Measurements from ENCODE around the gene PPP1R3A.

PPP1R3A gene

GRCh38 chr7:113875224-113875623, 43.6 kb downstream of the PPP1R3A start:
- no peak for DNase-seq

DNA sequence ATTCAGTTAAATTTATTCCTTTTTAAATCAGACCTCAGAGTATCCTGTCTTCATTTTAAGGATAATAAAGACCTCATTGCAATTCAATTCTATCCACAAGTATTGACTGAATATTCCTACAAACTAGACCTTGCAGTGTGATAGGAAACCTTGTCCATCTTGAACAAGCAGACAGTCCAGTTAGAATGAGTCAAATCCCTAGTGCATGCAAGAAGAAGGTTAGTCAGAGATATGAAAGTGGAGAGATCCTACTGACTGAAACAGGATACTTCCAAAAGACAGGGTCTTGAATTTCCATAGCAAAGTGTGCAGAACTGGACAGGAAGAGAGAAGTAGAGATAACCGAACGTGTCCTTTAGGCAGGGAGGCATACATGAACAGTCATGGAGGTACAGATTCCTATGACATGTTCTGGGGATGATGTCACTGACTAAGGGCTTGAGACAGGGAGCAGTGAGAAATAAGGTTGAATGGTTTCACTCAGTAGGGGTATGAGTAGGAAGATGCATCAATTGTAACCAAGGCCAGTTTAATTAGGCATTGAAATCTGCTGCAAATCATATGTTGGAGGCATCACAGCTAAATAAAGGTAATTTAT, 45.2 kb downstream of the PPP1R3A start:
- no peak for DNase-seq

GRCh38 chr7:113872981-113873380, 45.8 kb downstream of the PPP1R3A start:
- DNase-seq: no peak

- no peak for DNase-seq
Observed at GRCh38 chr7:113867325-113867724, 51.5 kb downstream of the PPP1R3A start.

DNA sequence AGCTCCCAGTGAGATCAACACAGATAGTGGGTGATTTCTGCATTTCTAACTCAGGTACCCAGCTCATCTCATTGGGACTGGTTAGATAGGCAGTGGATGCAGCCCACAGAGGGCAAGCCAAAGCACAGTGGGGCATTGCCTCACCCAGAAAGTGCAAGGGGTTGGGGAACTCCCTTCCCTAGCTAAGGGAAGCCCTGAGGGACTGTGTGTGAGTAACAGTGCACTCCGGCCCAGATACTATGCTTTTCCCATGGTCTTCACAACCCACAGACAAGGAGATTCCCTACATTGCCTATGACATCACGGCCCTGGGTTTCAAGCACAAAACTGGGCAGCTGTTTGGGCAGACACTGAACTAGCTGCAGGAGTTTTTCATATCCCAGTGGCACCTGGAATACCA, 62.8 kb downstream of the PPP1R3A start:
- DNase-seq: no peak

GRCh38 chr7:113840954-113841353, 77.9 kb downstream of the PPP1R3A start:
- no peak for DNase-seq

DNA sequence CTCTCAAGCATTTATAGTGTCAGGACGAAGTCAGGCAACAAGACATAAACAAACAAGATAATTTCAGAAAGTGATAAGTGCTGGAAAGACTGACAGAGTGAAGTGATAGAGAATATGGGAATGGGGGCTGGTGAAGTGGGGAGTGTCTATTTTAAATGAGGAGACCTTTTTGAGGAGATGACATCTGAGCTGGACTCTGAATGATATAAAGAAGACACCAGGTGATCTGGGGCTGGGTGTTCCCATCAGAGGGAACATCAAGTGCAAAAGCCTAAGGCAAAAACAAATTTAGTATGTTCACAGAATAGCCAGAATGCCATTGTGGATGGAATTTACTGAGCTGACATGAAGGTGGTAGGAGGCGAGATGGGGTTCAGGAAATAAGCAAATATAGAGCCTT, 83.4 kb downstream of the PPP1R3A start:
- no peak for DNase-seq

DNA sequence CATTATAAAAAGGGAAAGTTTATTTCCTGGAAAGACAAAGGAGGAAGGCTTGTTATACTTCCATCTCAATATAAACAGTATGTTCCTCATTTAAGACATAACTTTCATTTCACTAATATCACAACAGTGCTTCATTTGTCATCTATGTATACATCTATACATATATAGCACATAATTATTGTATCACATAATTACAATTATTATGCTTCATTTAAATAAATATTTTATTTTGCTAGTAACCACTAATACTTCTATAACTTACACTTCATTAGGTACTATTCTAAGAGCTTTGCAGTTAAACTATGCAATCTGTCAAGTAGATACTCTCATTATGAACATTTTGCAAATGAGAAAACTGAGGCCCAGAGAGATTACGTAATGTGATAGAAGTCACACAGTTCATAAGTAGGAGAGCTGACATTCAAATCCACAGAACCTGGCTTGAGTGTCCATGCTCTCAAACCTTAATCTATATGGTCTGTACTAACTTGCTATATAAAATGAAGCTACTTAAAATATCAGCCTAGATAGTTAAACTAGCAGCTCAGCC, 86.5 kb downstream of the PPP1R3A start:
- no peak for DNase-seq

GRCh38 chr7:113831556-113831955, 87.3 kb downstream of the PPP1R3A start:
- DNase-seq: no peak

DNA sequence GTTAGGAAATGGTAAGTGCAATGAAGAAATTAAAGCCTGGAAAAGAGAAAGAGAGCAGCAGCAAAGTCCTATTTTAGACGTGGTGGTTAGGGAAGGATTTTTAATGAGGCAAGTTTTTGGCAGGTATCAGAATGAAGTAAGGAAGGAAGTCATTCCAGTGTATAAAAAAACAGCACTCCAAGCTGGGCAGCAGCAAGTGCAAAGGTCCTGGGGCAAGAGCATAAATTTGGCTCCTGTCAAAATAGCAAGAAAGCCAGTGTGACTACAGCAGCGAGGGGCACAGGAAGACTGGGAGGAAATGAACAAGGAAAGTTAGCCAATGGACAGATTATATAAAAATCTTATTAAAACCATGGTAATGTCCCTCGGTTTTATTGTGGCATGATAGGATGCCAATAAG, 90.2 kb downstream of the PPP1R3A start:
- DNase-seq: no peak
